AG04449 (cell line): ENCODE measurements around the gene LEAP2.
"Not testable (repeated sequence)": the region's sequence is repeated elsewhere in the genome, so short reads cannot be mapped to it uniquely, and the experiment has no call there.

Experiments
- CTCF ChIA-PET: fragments of 350-600 bp; formaldehyde crosslinking; extraction: SDS; loops from one replicate; lab custom pipeline; 2021; ENCODE audit warnings: antibody characterized with exemption; lab: Yijun Ruan, JAX
- POLR2A ChIA-PET: fragments of 400-600, 350-600 bp; formaldehyde crosslinking; extraction: SDS; loops from one replicate; lab custom pipeline; 2020; ENCODE audit warnings: antibody characterized with exemption, inconsistent platforms; lab: Yijun Ruan, JAX
- DNase-seq: peaks from one replicate; pipeline ENCODE4 v3.0.0-alpha.2; 2010; ENCODE audit warnings: low read depth, low spot score
- H3K4me3 ChIP-seq: 2 replicates; pipeline ENCODE4 v1.5.1; 2011; ENCODE audit warnings: low read depth, mild to moderate bottlenecking, control low read depth, low read length
- CTCF ChIP-seq: IDR thresholded peaks from one replicate; pipeline ENCODE4 v1.5.1; 2011; ENCODE audit warnings: mild to moderate bottlenecking, moderate library complexity, low read length, control low read depth, inconsistent platforms; ENCODE audit not compliant: insufficient read depth; ENCODE audit errors: missing control alignments

LEAP2 gene

GRCh38 chr5:132853323-132853722 lies 20.1 kb upstream of the LEAP2 start:
- ChIA-PET CTCF (interaction anchor here (0.9 kb wide), 1 partner anchor 53 kb away, joined by 3 read pairs; no protein-coding TSS in a partner anchor), POLR2A (interaction anchor here (1.2 kb wide), 1 partner anchor 13 kb away, joined by 4 read pairs; the partner anchor contains the start of genes GDF9 and UQCRQ)

GRCh38 chr5:132853790-132854189 lies 19.7 kb upstream of the LEAP2 start:
- DNase-seq = no peak
- CTCF ChIA-PET = interaction anchor here (0.9 to 3.1 kb wide), 4 partner anchors 11 to 53 kb away, joined by 3 to 21 read pairs (median 10); partner anchors contain the start of genes GDF9, SHROOM1 and UQCRQ
- POLR2A ChIA-PET = interaction anchor here (0.6 to 1.2 kb wide), 2 partner anchors 12 to 1224 kb away, joined by 3 to 4 read pairs; partner anchors contain the start of genes GDF9 and UQCRQ
- TF ChIP-seq CTCF = no peak
- no peak overlapping the region for H3K4me3 ChIP-seq

More at GRCh38 chr5:132853323-132853722, 20.1 kb upstream of the LEAP2 start:
- no peak for DNase-seq
- TF ChIP-seq CTCF = no peak
- H3K4me3 ChIP-seq = no peak overlapping the region

GRCh38 chr5:132854301-132854700 lies 19.2 kb upstream of the LEAP2 start:
- ChIA-PET POLR2A (interaction anchor here (0.6 to 1.2 kb wide), 2 partner anchors 12 to 1225 kb away, joined by 3 to 4 read pairs; partner anchors contain the start of genes GDF9 and UQCRQ), CTCF (interaction anchor here (1.6 to 3.1 kb wide), 3 partner anchors 10 to 34 kb away, joined by 6 to 21 read pairs (median 13); partner anchors contain the start of genes GDF9, SHROOM1 and UQCRQ)
- TF ChIP-seq CTCF = no peak
- no peak overlapping the region for H3K4me3 ChIP-seq
- DNase-seq = no peak

GRCh38 chr5:132854992-132855391 lies 18.5 kb upstream of the LEAP2 start:
- H3K4me3 ChIP-seq, POLR2A ChIA-PET, DNase-seq: not testable (repeated sequence)
- CTCF ChIA-PET = interaction anchor here (1.0 to 3.1 kb wide), 4 partner anchors 10 to 469 kb away, joined by 5 to 21 read pairs (median 10); partner anchors contain the start of genes GDF9, SHROOM1 and UQCRQ

GRCh38 chr5:132856011-132856410 lies 17.5 kb upstream of the LEAP2 start:
- TF ChIP-seq CTCF = no peak
- no peak for DNase-seq
- POLR2A ChIA-PET = no interaction called here
- no peak overlapping the region for H3K4me3 ChIP-seq
- CTCF ChIA-PET = interaction anchor here (1.0 to 3.1 kb wide), 4 partner anchors 9 to 470 kb away, joined by 3 to 21 read pairs (median 9); partner anchors contain the start of genes GDF9 and UQCRQ

- no peak overlapping the region for H3K4me3 ChIP-seq
- CTCF ChIA-PET = interaction anchor here (1.0 to 2.8 kb wide), 5 partner anchors 10 to 105 kb away, joined by 3 to 15 read pairs (median 4); partner anchors contain the start of gene SHROOM1
- DNase-seq = no peak
- TF ChIP-seq CTCF = no peak
- POLR2A ChIA-PET = no interaction called here
These were observed 13.5 kb upstream of the LEAP2 start for GRCh38 chr5:132859889-132860437.
